Body of pancreas (tissue), 4 donors: ENCODE results near the gene GLIPR2. TPM values are rescaled to one million over a fixed set of nuclear protein-coding genes. Genes with fewer than 3 reads are reported as not detected.

Source experiments
- ATAC-seq: fragments of 150-250 bp; one replicate; pipeline ENCODE4 v1.9.1; 2016
- DNase-seq, 4 donors: peaks; one replicate each; pipeline ENCODE4 v3.0.0-alpha.2; 2019
- H3K27ac ChIP-seq, 4 donors: fragments of 200-600 bp; sonication (generic); 1 replicate in 3 of 4; 2 replicates in 1 of 4; pipeline versions ENCODE4 v1.5.1 to v1.6.1; 2016 to 2019; ENCODE audit warnings: mild to moderate bottlenecking in 1 of 4, mixed read lengths in 1 of 4, moderate library complexity in 1 of 4
- H3K27me3 ChIP-seq, 2 donors: fragments of 200-600 bp; sonication (generic); one replicate each; pipeline ENCODE4 v1.6.0; 2016; ENCODE audit warnings: mild to moderate bottlenecking in 1 of 2
- H3K36me3 ChIP-seq, 2 donors: fragments of 200-600 bp; sonication (generic); replicated peaks in 1 of 2; 2 replicates each; pipeline ENCODE4 v1.5.1; 2016; ENCODE audit warnings: low read depth in 2 of 2; ENCODE audit not compliant: insufficient read depth in 1 of 2
- H3K4me1 ChIP-seq: fragments of 200-600 bp; sonication (generic); one replicate; pipeline ENCODE4 v1.6.0; 2016
- H3K4me3 ChIP-seq, 2 donors: fragments of 200-600 bp; sonication (generic); 1 replicate in 1 of 2; 2 replicates in 1 of 2; pipeline ENCODE4 v1.5.1; 2016 to 2019
- H3K9me3 ChIP-seq, 3 donors: fragments of 200-600 bp; sonication (generic); 1 replicate in 2 of 3; 2 replicates in 1 of 3; pipeline ENCODE4 v1.5.1; 2016
- CTCF ChIP-seq, 7 experiments: fragments of 450-650 bp in 4 of 7; fragments of 200-600 bp in 3 of 7; sonication (generic) in 3 of 7; IDR thresholded peaks; one replicate each; pipeline ENCODE4 v1.5.1; 2016 to 2019; ENCODE audit warnings: antibody characterized with exemption in 7 of 7
- POLR2A ChIP-seq, 3 donors: fragments of 450-650 bp; IDR thresholded peaks; one replicate each; pipeline ENCODE4 v1.6.1; 2016; ENCODE audit warnings: antibody characterized with exemption in 3 of 3, mild to moderate bottlenecking in 2 of 3
- WGBS, 2 donors: methylation state at CpG; one replicate each; pipeline ENCODE4 v1.1.5; 2017; 5-methylcytosine and 5-hydroxymethylcytosine counted together
- intact Hi-C: fragments of 100-400 bp; cut with DNase I; formaldehyde crosslinking; loops from one replicate; pipeline ENCODE4 v1.15.1; 2023
- total RNA-seq, 2 donors: library from RNA; depleted of rRNA; stranded (reverse); fragments of >200 nt; gene quantifications; one replicate each; pipeline ENCODE4 v1.1.0, GENCODE V29; 2016

GLIPR2 gene
- total RNA-seq, 2 donors from 2014 or later = 1.6 to 4.4 TPM

- TF ChIP-seq POLR2A (IDR thresholded peaks at IDR 0.05) (no peak), CTCF (IDR thresholded peaks at IDR 0.05) (no peak)
- Histone ChIP-seq H3K4me1 (peaks cover 8% of the 10 kb centered on the region), H3K27me3 (no peaks in the 10 kb centered on the region), H3K4me3 (no peak within 1 kb of the TSS), H3K9me3 (no peaks in the 10 kb centered on the region), H3K36me3 (no peaks in the 10 kb centered on the region), H3K27ac (no peak within 1 kb of the TSS)
- intact Hi-C loops = loop anchor here (5.0 kb wide), 1 partner anchor 67 kb away; no protein-coding TSS in a partner anchor
- 79 to 86% methylated on average over 5 to 6 of the region's 6 CpGs for WGBS, 2 donors
- no peak for ATAC-seq
- DNase-seq = no peak
Observed at GRCh38 chr9:36169166-36169565, 32.6 kb downstream of the GLIPR2 start, which contains the start of gene CCIN. CCIN (plus strand) TSS chr9:36169388; CDS start chr9:36169503, 115 bp downstream.

DNA sequence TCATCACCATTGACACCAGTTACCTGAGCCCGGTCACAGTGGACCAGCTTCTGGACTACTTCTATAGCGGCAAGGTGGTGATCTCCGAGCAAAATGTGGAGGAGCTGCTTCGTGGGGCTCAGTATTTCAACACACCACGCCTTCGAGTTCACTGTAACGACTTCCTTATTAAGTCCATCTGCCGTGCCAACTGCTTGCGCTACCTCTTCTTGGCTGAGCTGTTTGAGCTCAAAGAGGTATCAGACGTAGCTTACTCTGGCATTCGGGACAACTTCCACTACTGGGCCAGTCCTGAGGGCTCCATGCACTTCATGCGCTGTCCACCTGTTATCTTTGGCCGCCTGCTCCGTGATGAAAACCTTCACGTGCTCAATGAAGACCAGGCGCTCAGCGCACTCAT, 33.2 kb downstream of the GLIPR2 start:
- TF ChIP-seq POLR2A (IDR thresholded peaks at IDR 0.05) = no peak
- no peak for TF ChIP-seq CTCF (IDR thresholded peaks at IDR 0.05)
- Histone ChIP-seq H3K4me1 (peaks cover 8% of the 10 kb centered on the region), H3K36me3 (no peaks in the 10 kb centered on the region), H3K27me3 (no peaks in the 10 kb centered on the region), H3K9me3 (no peaks in the 10 kb centered on the region), H3K27ac (no peak overlapping the region), H3K4me3 (no peak overlapping the region)
- ATAC-seq = no peak
- DNase-seq = no peak
- WGBS, 2 donors = 83 to 85% methylated on average over 16 to 17 of the region's 17 CpGs
- intact Hi-C loops = loop anchor here (5.0 kb wide), 1 partner anchor 67 kb away; no protein-coding TSS in a partner anchor

DNA sequence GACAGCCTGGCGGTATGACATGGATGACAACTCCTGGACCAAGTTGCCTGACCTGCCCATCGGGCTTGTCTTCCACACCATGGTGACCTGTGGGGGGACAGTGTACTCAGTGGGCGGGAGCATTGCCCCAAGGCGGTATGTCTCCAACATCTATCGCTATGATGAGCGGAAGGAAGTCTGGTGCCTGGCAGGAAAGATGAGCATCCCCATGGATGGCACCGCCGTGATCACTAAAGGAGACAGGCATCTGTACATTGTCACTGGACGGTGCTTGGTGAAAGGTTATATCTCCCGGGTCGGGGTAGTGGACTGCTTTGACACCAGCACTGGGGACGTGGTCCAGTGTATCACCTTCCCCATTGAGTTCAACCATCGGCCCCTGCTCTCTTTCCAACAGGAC, 34.0 kb downstream of the GLIPR2 start:
- intact Hi-C loops = no loop called here

DNA sequence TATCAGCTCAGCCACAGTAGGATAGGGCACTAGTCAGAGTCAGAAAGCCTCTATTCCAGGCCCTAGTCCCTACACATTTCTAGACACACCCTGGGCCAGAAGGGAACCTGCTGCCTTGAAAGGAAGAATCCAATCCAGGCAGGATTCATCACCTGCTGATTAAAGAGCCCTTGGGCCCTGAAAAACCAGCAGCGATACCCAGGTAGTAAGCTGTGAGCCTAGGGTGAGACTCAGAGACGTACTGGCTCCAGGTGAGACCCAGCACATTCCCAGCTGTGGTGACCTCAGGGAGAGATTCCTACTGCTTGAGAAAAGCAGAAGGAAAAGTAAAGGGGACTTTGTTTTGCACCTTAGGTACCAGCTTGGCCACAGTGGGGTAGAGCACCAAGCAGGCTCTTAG, 37.3 kb downstream of the GLIPR2 start:
- no peaks in the 10 kb centered on the region for H3K4me1 ChIP-seq
- no peaks in the 10 kb centered on the region for H3K36me3 ChIP-seq
- no peak overlapping the region for H3K27ac ChIP-seq
- H3K4me3 ChIP-seq = no peak overlapping the region
- ATAC-seq (no peak), DNase-seq (no peak)
- intact Hi-C loops = no loop called here
- WGBS, 2 donors = 89 to 92% methylated on average over 2 of the region's 2 CpGs
- TF ChIP-seq POLR2A (IDR thresholded peaks at IDR 0.05) = no peak
- no peak for TF ChIP-seq CTCF (IDR thresholded peaks at IDR 0.05)
- H3K27me3 ChIP-seq = no peaks in the 10 kb centered on the region
- no peaks in the 10 kb centered on the region for H3K9me3 ChIP-seq

More for the DNA sequence above, 34.0 kb downstream of the GLIPR2 start:
- H3K9me3 ChIP-seq = no peaks in the 10 kb centered on the region
- H3K27me3 ChIP-seq = no peaks in the 10 kb centered on the region
- H3K4me3 ChIP-seq = no peak overlapping the region
- whole genome bisulfite sequencing, 2 donors = 83 to 90% methylated on average over 11 to 12 of the region's 13 CpGs
- peaks cover 8% of the 10 kb centered on the region for H3K4me1 ChIP-seq
- TF ChIP-seq CTCF (IDR thresholded peaks at IDR 0.05) = no peak
- no peak for TF ChIP-seq POLR2A (IDR thresholded peaks at IDR 0.05)
- no peak for DNase-seq
- H3K36me3 ChIP-seq = no peaks in the 10 kb centered on the region
- no peak overlapping the region for H3K27ac ChIP-seq
- no peak for ATAC-seq

GRCh38 chr9:36174271-36174670, 37.7 kb downstream of the GLIPR2 start:
- H3K9me3 ChIP-seq = no peaks in the 10 kb centered on the region
- WGBS, 2 donors = 83 to 87% methylated on average over 7 of the region's 7 CpGs
- no peaks in the 10 kb centered on the region for H3K27me3 ChIP-seq
- no peak overlapping the region for H3K27ac ChIP-seq
- H3K4me3 ChIP-seq = no peak overlapping the region
- no peaks in the 10 kb centered on the region for H3K4me1 ChIP-seq
- DNase-seq = no peak
- ATAC-seq = no peak
- H3K36me3 ChIP-seq = no peaks in the 10 kb centered on the region
- intact Hi-C loops = no loop called here
- TF ChIP-seq CTCF (IDR thresholded peaks at IDR 0.05) = no peak
- no peak for TF ChIP-seq POLR2A (IDR thresholded peaks at IDR 0.05)
